Right ventricle myocardium inferior (tissue), 1 donor: ENCODE measurements around the gene NLE1. TPM values are rescaled to one million over a fixed set of nuclear protein-coding genes. Genes with fewer than 3 reads are reported as not detected.
A peak's percentile ranks its signal among the peaks of the same experiment; 100 is the strongest.
"Not testable (repeated sequence)": the region's sequence is repeated elsewhere in the genome, so short reads cannot be mapped to it uniquely, and the experiment has no call there.

Experiments used
- ATAC-seq: fragments of 200-7000 bp; cut with Tn5 transposase; one replicate; pipeline ENCODE4 v1.9.1; 2020; ENCODE audit warnings: mild to moderate bottlenecking, moderate library complexity
- DNase-seq: peaks from one replicate; pipeline ENCODE4 v3.0.0; 2021; ENCODE audit errors: missing footprints
- intact Hi-C: fragments of 100-400 bp; cut with DNase I; formaldehyde crosslinking; loops from one replicate; pipeline ENCODE4 v1.11.0; 2022
- long read RNA-seq: library from polyadenylated mRNA; unstranded; transcript quantifications from one replicate; pipeline ENCODE4 v2.0.0, GENCODE V29; 2021
- total RNA-seq: library from RNA; stranded (reverse); fragmentation: NEBNext Ultra II Directional; extraction: Animal tissue kit (Norgen Biotek cat#: 25700); gene quantifications from one replicate; pipeline ENCODE4 v1.2.1, GENCODE V29; 2021
- donor health status: DM: no; HTN: yes; CAD: no; lungs with severe emphysema.

Gene NLE1
- total RNA-seq: 3.1 TPM
- long read RNA-seq, transcript NLE1-202 (13 exons, 2,588 nt): major isoform, 5 of 5 reads
- long read RNA-seq, partial matches to known transcripts: 0 of 5 reads
- long read RNA-seq, other reads (novel, unspliced or antisense): 0 of 5 reads

DNA sequence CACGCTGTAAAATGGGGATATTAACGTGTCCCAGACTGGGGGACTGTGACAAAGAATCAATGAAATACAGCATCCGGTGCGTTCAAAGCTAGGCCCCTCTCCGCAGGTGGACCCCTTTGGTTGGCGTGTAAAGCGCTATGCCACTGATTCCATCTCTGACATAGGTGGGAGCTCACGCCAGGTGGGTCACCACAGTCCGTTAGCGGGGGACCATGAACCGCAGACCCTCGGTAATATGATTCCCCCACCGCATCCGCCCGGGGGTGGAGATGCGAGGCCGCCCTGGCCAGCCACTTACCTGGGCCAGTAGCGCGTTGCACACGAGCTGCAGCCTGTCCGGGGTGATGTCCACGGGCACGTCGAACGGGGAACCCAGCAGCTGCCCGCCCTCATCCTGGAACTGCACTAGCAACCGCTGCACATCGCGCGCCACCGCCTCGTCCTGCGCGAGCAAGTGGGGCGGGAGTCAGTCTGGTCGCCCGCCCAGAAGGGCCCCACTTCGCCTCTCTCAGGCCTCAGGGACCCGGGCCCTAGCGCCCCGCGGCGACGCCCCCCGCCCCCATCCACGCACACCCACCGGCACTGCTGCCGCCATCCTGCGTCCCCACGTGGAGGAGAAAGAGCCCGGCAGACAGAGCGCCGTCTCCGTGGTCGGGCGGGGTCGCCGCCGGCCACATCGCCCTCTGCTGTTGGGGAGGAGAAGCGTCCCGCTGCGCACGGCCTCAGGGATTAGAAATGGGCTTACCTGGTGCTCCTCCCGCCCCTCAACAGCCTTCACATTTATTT, at the start of gene NLE1:
NLE1 (minus strand) TSS at position 623 of the 786 bp plus-strand sequence; CDS start at position 595, 28 bp downstream.
- peak; percentile 92 for DNase-seq
- intact Hi-C loops: no loop called here
- ATAC-seq: peak; percentile 88

DNA sequence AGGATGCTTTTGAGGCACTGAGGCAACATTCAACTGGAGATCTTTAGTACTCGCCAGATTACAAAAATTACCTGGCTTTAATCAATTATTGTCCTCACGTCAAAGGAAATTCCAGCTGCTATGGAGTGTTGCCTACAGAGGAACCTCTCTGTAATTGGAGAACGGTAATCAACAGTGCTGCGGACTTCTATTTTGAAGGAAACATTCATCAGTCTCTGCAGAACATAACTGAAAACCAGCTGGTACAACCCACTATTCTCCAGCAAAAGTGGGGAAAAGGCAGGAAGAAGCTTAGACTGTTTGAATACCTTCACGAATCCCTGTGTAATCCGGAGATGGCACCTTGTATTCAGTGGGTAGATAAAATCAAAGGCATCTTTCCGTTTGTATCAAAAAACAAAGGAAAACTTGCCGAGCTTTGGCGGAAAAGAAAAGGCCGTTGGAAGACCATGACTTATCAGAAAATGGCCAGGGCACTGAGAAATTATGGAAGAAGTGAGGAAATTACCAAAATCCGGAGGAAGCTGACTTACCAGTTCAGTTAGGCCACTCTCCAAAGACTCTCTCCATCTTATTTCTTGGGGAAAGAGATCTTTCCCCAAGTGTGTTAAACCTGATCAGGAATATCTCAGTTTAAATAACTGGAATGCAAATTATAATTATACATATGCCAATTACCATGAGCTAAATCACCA, 49.0 kb upstream of the NLE1 start:
- intact Hi-C loops: no loop called here
- DNase-seq (no peak), ATAC-seq (no peak)

DNA sequence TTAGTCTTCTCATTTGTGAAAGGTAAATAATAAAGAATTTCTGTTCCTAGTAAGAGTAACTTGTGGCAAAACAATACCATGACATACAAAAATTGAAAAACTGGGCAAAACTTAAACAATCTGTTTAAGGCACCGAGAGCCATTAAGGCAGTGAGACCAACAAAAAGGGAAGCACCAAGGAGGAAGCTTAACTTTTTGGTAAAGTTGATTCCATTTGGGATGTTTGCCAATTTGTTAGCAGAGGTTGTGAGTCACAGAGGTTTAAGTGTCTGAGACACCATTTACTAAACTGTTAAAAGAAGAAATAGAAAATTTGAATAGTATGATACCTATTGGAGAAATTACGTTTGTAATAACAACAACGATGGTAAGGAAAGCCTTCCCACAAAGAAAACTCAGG, 47.2 kb upstream of the NLE1 start:
- DNase-seq (no peak), ATAC-seq (no peak)
- intact Hi-C loops: no loop called here

DNA sequence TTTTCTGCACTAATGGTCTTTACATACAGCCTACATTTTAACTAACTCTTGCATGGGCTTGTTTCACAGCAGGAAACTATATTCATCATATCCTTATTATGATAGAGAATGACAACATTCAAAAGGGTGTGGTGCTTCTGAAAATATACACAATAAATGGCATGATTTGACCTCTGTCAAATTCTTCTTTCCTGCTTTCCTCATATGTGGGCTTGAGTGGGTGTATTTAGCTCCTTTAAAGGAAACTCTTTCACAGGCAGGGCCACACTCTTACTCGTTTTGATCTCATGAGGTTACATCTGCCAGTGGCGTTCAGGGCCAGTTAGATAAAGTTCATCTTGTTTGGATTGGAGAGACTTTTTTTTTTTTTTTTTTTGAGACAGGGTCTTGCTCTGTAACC, 46.0 kb upstream of the NLE1 start:
- intact Hi-C loops: no loop called here
- DNase-seq (no peak), ATAC-seq (no peak)

DNA sequence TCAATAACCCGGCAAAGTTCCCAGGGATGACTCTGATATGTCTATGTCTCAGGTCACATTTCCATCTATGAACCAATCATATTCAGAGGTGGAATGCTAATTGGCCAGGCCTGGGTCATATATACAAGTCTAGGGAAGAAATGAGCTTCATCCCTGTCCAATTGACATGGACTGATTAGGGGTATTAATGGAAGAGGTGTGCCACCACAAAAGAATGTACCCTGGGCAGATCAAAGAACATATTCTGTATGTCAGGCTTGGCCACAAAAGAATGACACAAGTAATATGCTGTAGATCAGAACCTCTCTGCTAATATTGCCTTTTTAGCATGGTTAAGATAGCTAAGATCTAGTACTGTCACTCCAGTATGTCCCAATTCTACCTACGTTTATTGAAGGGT, 45.4 kb upstream of the NLE1 start:
- ATAC-seq (no peak), DNase-seq (no peak)
- intact Hi-C loops: no loop called here

DNA sequence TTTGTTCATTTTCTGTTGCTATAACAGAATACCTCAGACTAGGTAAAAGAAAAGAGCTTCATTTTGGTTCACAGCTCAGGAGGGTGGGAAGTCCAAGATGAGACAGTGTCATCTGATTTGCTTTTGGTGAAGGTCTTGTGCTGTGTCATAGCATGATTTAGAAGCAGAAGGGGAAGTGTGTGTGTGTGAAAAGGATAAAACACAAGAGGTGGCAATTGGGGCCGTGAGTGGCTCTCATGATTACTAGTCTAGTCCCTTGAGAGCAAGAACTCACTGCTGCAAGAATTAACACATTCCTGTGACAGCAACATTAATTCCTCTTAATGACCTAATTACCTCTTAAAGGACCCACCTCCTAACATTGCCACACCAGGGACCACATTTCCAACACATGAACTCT, 43.7 kb upstream of the NLE1 start:
- DNase-seq: no peak
- intact Hi-C loops: no loop called here
- no peak for ATAC-seq

DNA sequence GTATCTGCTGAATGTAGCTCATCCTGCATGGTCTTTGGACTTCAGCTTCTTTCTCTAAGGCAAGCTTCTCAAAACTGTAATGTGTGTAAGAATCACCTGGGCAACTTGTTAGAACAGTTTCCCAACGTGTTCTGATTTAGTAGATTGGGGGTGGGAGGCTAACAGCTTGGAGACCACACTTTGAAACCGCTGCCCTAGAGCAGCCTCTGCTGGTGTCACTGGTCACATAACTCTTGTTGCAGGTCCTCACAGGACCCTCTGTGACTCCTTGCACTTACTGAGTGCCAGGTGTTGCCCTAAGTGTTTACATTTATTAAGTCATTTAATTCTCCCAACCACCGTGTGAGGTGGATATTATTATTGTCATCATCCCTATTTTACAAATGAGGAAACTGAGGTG, 42.2 kb upstream of the NLE1 start:
- ATAC-seq (no peak), DNase-seq (no peak)
- intact Hi-C loops: no loop called here

DNA sequence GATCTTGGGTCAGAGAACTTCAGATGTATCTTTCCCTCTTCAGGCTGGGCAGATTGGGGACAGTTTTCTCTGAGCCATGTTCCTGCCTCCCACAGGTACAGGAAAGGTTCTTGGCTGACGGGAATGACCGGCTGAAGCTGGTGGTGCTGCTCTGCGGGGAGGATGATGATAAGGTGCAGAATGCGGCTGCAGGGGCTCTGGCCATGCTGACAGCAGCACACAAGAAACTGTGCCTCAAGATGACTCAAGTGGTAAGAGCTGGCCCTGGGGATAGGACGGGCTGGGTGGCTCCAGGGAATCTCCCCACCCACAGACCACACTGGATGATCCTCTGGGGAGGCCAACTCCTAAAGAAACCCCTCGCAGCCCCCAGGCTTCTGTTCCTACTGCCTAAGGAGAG, 41.2 kb upstream of the NLE1 start:
- DNase-seq (no peak), ATAC-seq (no peak)
- intact Hi-C loops: no loop called here

DNA sequence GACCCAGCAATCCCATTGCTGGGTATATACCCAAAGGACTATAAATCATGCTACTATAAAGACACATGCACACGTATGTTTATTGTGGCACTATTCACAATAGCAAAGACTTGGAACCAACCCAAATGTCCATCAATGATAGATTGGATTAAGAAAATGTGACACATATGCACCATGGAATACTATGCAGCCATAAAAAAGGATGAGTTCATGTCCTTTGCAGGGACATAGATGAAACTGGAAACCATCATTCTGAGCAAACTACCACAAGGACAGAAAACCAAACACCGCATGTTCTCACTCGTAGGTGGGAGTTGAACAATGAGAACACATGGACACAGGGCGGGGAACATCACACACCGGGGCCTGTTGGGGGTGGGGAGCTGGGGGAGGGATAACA, 37.3 kb upstream of the NLE1 start:
- ATAC-seq, intact Hi-C loops, DNase-seq: not testable (repeated sequence)

DNA sequence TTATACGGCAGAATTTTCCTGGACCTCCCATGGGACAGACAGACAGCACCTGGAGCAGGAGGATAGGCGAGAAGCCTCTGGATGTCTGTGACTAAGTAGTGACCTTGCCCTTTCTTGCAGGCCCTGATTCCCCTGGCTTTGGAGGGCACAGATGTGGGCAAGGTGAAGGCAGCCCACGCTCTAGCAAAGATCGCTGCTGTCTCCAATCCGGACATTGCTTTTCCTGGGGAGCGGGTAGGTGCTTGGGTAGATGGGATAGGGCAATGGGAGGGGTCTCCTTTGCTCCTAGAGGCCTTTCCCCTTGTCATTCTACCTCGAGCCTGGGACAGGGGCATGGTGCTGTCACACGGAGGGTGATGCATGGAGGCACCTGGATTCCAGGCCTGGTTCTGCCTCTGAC, 34.8 kb upstream of the NLE1 start:
- ATAC-seq (no peak), DNase-seq (no peak)
- intact Hi-C loops: no loop called here

DNA sequence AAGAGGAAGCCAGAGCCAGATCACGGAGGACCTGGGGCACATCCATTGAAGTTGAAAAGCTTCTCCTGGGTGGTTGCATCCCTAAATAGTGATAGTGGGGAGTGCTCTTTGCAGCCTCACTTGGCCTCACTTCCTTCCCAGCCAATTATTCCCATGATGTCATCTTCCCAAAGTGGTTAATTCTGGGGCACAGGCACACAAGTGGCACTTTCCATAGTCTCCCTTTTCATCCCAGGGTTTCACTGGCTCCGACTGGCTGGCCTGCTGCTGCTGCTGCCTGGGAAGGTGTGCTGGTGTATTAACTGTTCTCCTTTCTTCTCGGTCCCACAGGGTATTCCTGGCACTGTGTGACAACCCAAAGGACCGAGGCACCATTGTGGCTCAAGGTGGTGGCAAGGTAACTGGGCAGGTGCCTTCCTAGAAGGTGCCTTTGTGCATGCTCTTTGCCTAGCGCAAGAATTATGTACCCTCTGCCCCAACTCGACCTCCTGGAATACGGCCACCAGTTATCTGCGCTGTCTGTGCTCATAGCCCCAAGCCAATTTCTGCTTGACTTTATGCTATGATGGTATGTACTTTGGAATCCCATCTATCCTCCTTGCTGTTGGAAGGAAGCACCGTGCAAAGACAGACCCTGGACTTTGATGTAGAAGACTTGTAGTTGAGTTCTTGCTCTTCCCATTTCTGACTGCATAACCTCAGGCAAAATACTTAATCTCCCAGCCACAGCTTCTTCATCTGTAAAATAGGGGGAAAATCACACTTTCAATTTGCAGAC, 33.7 kb upstream of the NLE1 start:
- DNase-seq: no peak
- intact Hi-C loops: no loop called here
- ATAC-seq: no peak

DNA sequence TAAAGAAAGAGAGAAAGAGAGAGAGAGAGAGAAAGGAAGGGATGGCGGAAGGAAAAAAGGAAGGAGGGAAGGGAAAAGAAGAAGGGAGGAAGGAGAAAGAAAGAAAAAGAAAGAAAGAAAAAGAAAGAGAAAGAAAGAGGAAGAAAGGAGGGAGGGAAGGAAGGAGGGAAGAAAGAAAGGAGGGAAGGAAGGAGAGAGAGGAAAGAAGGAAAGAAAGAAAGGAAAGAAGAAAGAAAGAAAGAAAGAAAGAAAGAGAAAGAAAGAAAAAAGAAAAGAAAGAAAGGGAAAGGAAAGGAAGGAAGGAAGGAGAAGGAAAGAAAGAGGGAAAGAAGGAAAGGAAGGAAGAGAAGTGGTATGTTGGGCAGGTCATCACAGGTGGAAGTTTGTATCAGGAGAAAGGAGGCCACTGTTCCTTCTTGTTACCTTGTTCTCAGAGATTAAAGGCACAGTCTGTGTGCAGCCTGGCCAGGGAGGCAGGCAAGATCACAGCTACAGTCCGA, 32.8 kb upstream of the NLE1 start:
- ATAC-seq: no peak
- DNase-seq: no peak
- intact Hi-C loops: no loop called here

DNA sequence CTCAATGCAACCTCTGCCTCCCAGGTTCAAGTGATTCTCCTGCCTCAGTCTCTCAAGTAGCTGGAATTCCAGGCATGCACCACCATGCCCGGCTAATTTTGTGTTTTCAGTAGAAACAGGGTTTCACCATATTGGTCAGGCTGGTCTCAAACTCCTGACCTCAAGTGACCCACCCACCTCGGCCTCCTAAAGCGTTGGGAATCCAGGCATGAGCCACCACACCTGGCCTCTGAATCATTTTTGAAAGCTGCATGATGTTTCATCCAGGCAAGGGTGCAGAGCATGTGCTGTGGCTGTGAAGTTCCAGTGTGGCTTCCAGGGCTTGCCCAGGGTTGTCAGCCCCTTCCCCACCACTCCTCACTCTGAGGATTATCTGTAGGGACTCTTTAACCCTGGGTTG, 30.2 kb upstream of the NLE1 start:
- ATAC-seq, intact Hi-C loops, DNase-seq: not testable (repeated sequence)

DNA sequence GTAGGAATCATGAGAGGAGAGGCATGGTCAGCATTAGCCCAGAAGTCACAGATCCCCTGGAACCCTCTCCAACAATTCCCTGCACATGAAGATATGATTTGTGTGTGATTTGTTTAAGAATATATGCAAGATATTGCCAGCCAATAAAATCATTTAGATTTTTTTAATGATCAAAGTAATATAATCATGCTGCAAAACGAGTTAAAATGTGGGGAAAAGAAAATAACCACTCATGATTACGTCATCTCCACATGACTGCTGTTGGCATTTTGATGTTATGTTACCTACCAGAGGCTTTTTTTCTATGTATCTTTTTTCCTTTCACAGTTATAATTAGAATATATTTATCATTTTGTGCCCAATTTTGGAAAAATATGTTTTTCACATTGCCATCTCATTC, 29.7 kb upstream of the NLE1 start:
- no peak for ATAC-seq
- DNase-seq: no peak
- intact Hi-C loops: loop anchor here (2.0 kb wide), 2 partner anchors 141 to 361 kb away; no protein-coding TSS in a partner anchor

DNA sequence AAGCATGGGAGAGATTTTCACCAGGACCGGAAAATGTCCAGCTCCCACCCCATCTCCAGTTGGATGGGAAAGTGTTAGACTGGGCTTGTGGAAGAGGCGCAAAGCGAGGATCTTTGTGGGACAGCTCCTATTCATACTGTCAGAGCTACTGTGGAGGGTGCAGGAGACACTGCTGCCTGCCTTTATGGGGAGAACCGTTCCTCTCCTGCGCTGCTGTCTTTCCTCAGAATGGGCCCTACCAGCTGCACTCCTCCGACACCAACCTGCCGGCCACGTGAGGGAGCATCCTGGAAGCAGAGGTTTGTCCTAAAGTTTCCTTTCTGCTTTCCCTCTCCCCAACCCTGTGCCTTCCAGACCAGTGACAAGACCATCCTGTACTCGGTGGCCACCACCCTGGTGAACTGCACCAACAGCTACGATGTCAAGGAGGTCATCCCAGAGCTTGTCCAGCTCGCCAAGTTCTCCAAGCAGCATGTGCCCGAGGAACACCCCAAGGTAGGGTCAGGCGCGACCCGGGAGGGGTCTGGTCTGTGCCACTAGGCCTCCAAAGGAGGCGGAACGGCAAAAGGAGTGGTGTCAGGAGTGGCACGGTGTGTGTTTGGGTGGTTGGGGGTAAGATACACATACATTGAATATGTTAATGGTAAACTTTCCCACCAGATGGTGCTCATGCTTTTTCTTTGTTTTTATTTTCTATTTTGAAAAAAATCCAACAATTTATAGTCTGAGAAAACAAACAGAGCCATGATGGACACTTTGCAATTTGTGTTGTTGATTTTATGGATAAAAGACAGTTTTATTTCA, 29.1 kb upstream of the NLE1 start:
- DNase-seq: no peak
- no peak for ATAC-seq
- intact Hi-C loops: loop anchor here (2.0 kb wide), 2 partner anchors 142 to 362 kb away; no protein-coding TSS in a partner anchor

DNA sequence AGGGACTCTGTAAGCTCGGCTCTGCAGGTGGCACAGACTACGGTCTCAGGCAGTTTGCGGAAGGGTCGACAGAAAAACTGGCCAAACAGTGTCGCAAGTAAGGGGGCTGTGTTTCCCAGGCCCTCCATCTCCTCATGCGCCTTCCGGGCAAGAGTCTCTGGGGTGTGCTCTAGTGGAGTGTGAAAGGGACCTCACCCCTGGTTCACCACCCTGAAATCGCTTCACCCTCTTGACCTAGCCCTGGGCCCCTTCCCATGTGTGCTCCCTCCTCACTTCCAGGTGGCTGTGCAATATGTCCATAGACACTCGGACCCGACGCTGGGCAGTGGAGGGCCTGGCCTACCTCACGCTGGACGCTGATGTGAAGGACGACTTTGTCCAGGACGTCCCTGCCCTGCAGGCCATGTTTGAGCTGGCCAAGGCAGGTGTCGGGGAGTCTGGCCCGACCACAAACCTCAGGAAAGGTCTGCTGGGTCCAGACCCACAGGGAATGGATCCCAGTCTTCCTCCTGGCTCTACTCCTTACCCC, 27.8 kb upstream of the NLE1 start:
- ATAC-seq (no peak), DNase-seq (no peak)
- intact Hi-C loops: loop anchor here (2.0 kb wide), 2 partner anchors 143 to 363 kb away; no protein-coding TSS in a partner anchor

DNA sequence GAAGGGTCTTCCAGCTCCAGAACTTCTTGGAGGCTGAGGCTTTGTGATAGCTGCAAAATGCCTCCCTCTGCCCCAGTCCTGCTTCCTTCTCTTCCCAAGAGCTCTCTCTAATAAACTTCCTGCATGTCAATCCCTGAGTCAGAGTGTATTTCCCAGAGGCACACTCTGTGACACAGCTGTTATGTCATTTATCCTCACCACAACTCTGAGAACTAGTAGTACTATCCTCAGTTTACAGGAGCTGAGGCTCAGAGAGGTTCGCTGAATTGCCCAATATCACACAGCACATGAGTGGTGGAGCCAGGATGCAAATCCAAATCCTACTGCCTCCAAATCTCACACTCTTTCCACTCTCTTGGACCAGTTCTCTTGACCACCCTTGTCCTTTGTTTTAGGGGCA, 25.6 kb upstream of the NLE1 start:
- intact Hi-C loops: no loop called here
- ATAC-seq: no peak
- no peak for DNase-seq

DNA sequence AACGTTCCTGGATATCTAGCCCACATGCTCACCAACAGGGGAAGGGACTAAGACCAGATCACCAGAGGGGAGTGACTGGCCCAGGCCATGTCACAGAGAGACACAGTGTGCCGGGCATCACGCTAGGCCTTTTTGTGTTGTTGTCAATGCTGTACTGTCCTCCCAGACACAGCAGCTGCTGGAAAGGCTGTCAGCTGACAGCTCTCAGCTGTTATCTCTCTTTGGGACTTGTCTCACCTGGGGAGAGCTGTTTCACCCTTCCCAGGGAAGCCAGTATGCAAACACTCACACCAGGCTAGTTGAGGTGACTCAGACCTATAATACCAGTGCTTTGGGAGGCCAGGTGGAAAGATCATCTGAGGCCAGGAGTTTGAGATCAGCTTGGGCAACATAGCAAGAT, 24.9 kb upstream of the NLE1 start:
- intact Hi-C loops: no loop called here
- ATAC-seq (no peak), DNase-seq (no peak)
